ENCODE data around the gene TAOK3.

TAOK3 gene

GRCh38 chr12:118326991-118327390 lies 45.7 kb downstream of the TAOK3 start:
- Histone ChIP-seq H3K4me3 (ENCODE audit: control insufficient read depth in 1 of 7, extremely low read depth in 1 of 7, insufficient read depth in 4 of 7, low read depth in 2 of 7, low read length in 6 of 7) (peak overlapping the region in 2 of 7 experiments; percentile 23 to 25), H3K36me3 (ENCODE audit: control insufficient read depth in 4 of 4, insufficient read depth in 4 of 4, low read length in 3 of 4) (peaks cover 0 to 6% (median 0%) of the 10 kb centered on the region in 4 experiments), H3K27me3 (replicated peaks in 2 of 5; ENCODE audit: control insufficient read depth in 4 of 5, insufficient read depth in 5 of 5, low read length in 4 of 5) (no peaks in the 10 kb centered on the region), H3K4me1 (ENCODE audit: control extremely low read depth in 1 of 4, control insufficient read depth in 4 of 4, insufficient read depth in 4 of 4, low read length in 3 of 4) (peaks cover 23 to 68% (median 48%) of the 10 kb centered on the region in 4 experiments), H3K9me3 (ENCODE audit: control extremely low read depth in 1 of 5, control insufficient read depth in 4 of 5, insufficient read depth in 2 of 5, low read depth in 1 of 5, low read length in 4 of 5) (no peaks in the 10 kb centered on the region), H3K27ac (ENCODE audit: insufficient read depth in 1 of 2, low read depth in 1 of 2, low read length in 2 of 2, poor library complexity in 1 of 2, severe bottlenecking in 2 of 2) (peak overlapping the region in 1 of 2 experiments; percentile 73)
- DNase-seq = no peak
- ChIA-PET POLR2A (no interaction called here), CTCF (interaction anchor here (0.9 kb wide), 1 partner anchor 18 kb away, joined by 4 read pairs; no protein-coding TSS in a partner anchor)

- DNase-seq = no peak
- CTCF ChIA-PET = interaction anchor here (0.6 kb wide), 1 partner anchor 18 kb away, joined by 3 read pairs; no protein-coding TSS in a partner anchor
- H3K4me1 ChIP-seq (ENCODE audit: control extremely low read depth in 1 of 4, control insufficient read depth in 4 of 4, insufficient read depth in 4 of 4, low read length in 3 of 4) = peaks cover 19 to 66% (median 47%) of the 10 kb centered on the region in 4 experiments
- no peak overlapping the region for H3K27ac ChIP-seq (ENCODE audit: insufficient read depth in 1 of 2, low read depth in 1 of 2, low read length in 2 of 2, poor library complexity in 1 of 2, severe bottlenecking in 2 of 2)
- whole genome bisulfite sequencing (ENCODE audit: insufficient coverage) = no CpG with 5 or more reads among the region's 2 CpGs
- H3K4me3 ChIP-seq (ENCODE audit: control insufficient read depth in 1 of 7, extremely low read depth in 1 of 7, insufficient read depth in 4 of 7, low read depth in 2 of 7, low read length in 6 of 7) = no peak overlapping the region
- POLR2A ChIA-PET = no interaction called here
- H3K36me3 ChIP-seq (ENCODE audit: control insufficient read depth in 4 of 4, insufficient read depth in 4 of 4, low read length in 3 of 4) = peaks cover 0 to 6% (median 0%) of the 10 kb centered on the region in 4 experiments
- no peaks in the 10 kb centered on the region for H3K9me3 ChIP-seq (ENCODE audit: control extremely low read depth in 1 of 5, control insufficient read depth in 4 of 5, insufficient read depth in 2 of 5, low read depth in 1 of 5, low read length in 4 of 5)
- no peaks in the 10 kb centered on the region for H3K27me3 ChIP-seq (replicated peaks in 2 of 5; ENCODE audit: control insufficient read depth in 4 of 5, insufficient read depth in 5 of 5, low read length in 4 of 5)
Measured at GRCh38 chr12:118325081-118325480, 47.6 kb downstream of the TAOK3 start.

GRCh38 chr12:118319627-118320026 lies 53.1 kb downstream of the TAOK3 start:
- H3K4me3 ChIP-seq (ENCODE audit: control insufficient read depth in 1 of 7, extremely low read depth in 1 of 7, insufficient read depth in 4 of 7, low read depth in 2 of 7, low read length in 6 of 7) = no peak overlapping the region

GRCh38 chr12:118318744-118319143 lies 54.0 kb downstream of the TAOK3 start:
- H3K27me3 ChIP-seq (replicated peaks in 2 of 5; ENCODE audit: control insufficient read depth in 4 of 5, insufficient read depth in 5 of 5, low read length in 4 of 5) = no peaks in the 10 kb centered on the region
- no peaks in the 10 kb centered on the region for H3K9me3 ChIP-seq (ENCODE audit: control extremely low read depth in 1 of 5, control insufficient read depth in 4 of 5, insufficient read depth in 2 of 5, low read depth in 1 of 5, low read length in 4 of 5)
- POLR2A ChIA-PET = no interaction called here
- H3K4me3 ChIP-seq (ENCODE audit: control insufficient read depth in 1 of 7, extremely low read depth in 1 of 7, insufficient read depth in 4 of 7, low read depth in 2 of 7, low read length in 6 of 7) = no peak overlapping the region
- no peak overlapping the region for H3K27ac ChIP-seq (ENCODE audit: insufficient read depth in 1 of 2, low read depth in 1 of 2, low read length in 2 of 2, poor library complexity in 1 of 2, severe bottlenecking in 2 of 2)
- DNase-seq = no peak
- H3K4me1 ChIP-seq (ENCODE audit: control extremely low read depth in 1 of 4, control insufficient read depth in 4 of 4, insufficient read depth in 4 of 4, low read length in 3 of 4) = peaks cover 18 to 53% (median 30%) of the 10 kb centered on the region in 4 experiments
- CTCF ChIA-PET = interaction anchor here (0.9 to 1.6 kb wide), 6 partner anchors 9 to 39 kb away, joined by 3 to 9 read pairs (median 6); no protein-coding TSS in a partner anchor
- WGBS (ENCODE audit: insufficient coverage) = no CpG with 5 or more reads among the region's 1 CpG
- peaks cover 0 to 5% (median 0%) of the 10 kb centered on the region in 4 experiments for H3K36me3 ChIP-seq (ENCODE audit: control insufficient read depth in 4 of 4, insufficient read depth in 4 of 4, low read length in 3 of 4)

More at GRCh38 chr12:118319627-118320026, 53.1 kb downstream of the TAOK3 start:
- CTCF ChIA-PET = interaction anchor here (0.9 to 1.6 kb wide), 4 partner anchors 8 to 29 kb away, joined by 3 to 9 read pairs (median 6); no protein-coding TSS in a partner anchor
- no peaks in the 10 kb centered on the region for H3K9me3 ChIP-seq (ENCODE audit: control extremely low read depth in 1 of 5, control insufficient read depth in 4 of 5, insufficient read depth in 2 of 5, low read depth in 1 of 5, low read length in 4 of 5)
- POLR2A ChIA-PET = no interaction called here
- WGBS (ENCODE audit: insufficient coverage) = no CpG with 5 or more reads among the region's 3 CpGs
- no peak overlapping the region for H3K27ac ChIP-seq (ENCODE audit: insufficient read depth in 1 of 2, low read depth in 1 of 2, low read length in 2 of 2, poor library complexity in 1 of 2, severe bottlenecking in 2 of 2)
- no peaks in the 10 kb centered on the region for H3K27me3 ChIP-seq (replicated peaks in 2 of 5; ENCODE audit: control insufficient read depth in 4 of 5, insufficient read depth in 5 of 5, low read length in 4 of 5)
- H3K36me3 ChIP-seq (ENCODE audit: control insufficient read depth in 4 of 4, insufficient read depth in 4 of 4, low read length in 3 of 4) = peaks cover 0 to 5% (median 0%) of the 10 kb centered on the region in 4 experiments
- peaks cover 10 to 46% (median 22%) of the 10 kb centered on the region in 4 experiments for H3K4me1 ChIP-seq (ENCODE audit: control extremely low read depth in 1 of 4, control insufficient read depth in 4 of 4, insufficient read depth in 4 of 4, low read length in 3 of 4)
- DNase-seq = no peak

- no peak overlapping the region for H3K4me3 ChIP-seq (ENCODE audit: control insufficient read depth in 1 of 7, extremely low read depth in 1 of 7, insufficient read depth in 4 of 7, low read depth in 2 of 7, low read length in 6 of 7)
- POLR2A ChIA-PET = no interaction called here
- DNase-seq = no peak
- H3K27ac ChIP-seq (ENCODE audit: insufficient read depth in 1 of 2, low read depth in 1 of 2, low read length in 2 of 2, poor library complexity in 1 of 2, severe bottlenecking in 2 of 2) = no peak overlapping the region
- peaks cover 21 to 58% (median 40%) of the 10 kb centered on the region in 4 experiments for H3K4me1 ChIP-seq (ENCODE audit: control extremely low read depth in 1 of 4, control insufficient read depth in 4 of 4, insufficient read depth in 4 of 4, low read length in 3 of 4)
- no peaks in the 10 kb centered on the region for H3K27me3 ChIP-seq (replicated peaks in 2 of 5; ENCODE audit: control insufficient read depth in 4 of 5, insufficient read depth in 5 of 5, low read length in 4 of 5)
- CTCF ChIA-PET = interaction anchor here (0.8 to 1.5 kb wide), 5 partner anchors 12 to 40 kb away, joined by 3 to 6 read pairs (median 5); no protein-coding TSS in a partner anchor
- no CpG with 5 or more reads among the region's 1 CpG for WGBS (ENCODE audit: insufficient coverage)
- peaks cover 0 to 5% (median 0%) of the 10 kb centered on the region in 4 experiments for H3K36me3 ChIP-seq (ENCODE audit: control insufficient read depth in 4 of 4, insufficient read depth in 4 of 4, low read length in 3 of 4)
- no peaks in the 10 kb centered on the region for H3K9me3 ChIP-seq (ENCODE audit: control extremely low read depth in 1 of 5, control insufficient read depth in 4 of 5, insufficient read depth in 2 of 5, low read depth in 1 of 5, low read length in 4 of 5)
Measured at GRCh38 chr12:118317729-118318128, 55.0 kb downstream of the TAOK3 start.

GRCh38 chr12:118315821-118316220 lies 56.9 kb downstream of the TAOK3 start:
- CTCF ChIA-PET = interaction anchor here (1.2 to 2.2 kb wide), 4 partner anchors 16 to 61 kb away, joined by 4 to 9 read pairs (median 5); partner anchors contain the start of gene SUDS3
- H3K27ac ChIP-seq (ENCODE audit: insufficient read depth in 1 of 2, low read depth in 1 of 2, low read length in 2 of 2, poor library complexity in 1 of 2, severe bottlenecking in 2 of 2) = no peak overlapping the region
- peaks cover 27 to 63% (median 42%) of the 10 kb centered on the region in 4 experiments for H3K4me1 ChIP-seq (ENCODE audit: control extremely low read depth in 1 of 4, control insufficient read depth in 4 of 4, insufficient read depth in 4 of 4, low read length in 3 of 4)
- H3K9me3 ChIP-seq (ENCODE audit: control extremely low read depth in 1 of 5, control insufficient read depth in 4 of 5, insufficient read depth in 2 of 5, low read depth in 1 of 5, low read length in 4 of 5) = no peaks in the 10 kb centered on the region
- H3K36me3 ChIP-seq (ENCODE audit: control insufficient read depth in 4 of 4, insufficient read depth in 4 of 4, low read length in 3 of 4) = peaks cover 0 to 5% (median 0%) of the 10 kb centered on the region in 4 experiments
- no peak for DNase-seq
- H3K4me3 ChIP-seq (ENCODE audit: control insufficient read depth in 1 of 7, extremely low read depth in 1 of 7, insufficient read depth in 4 of 7, low read depth in 2 of 7, low read length in 6 of 7) = no peak overlapping the region
- no peaks in the 10 kb centered on the region for H3K27me3 ChIP-seq (replicated peaks in 2 of 5; ENCODE audit: control insufficient read depth in 4 of 5, insufficient read depth in 5 of 5, low read length in 4 of 5)
- POLR2A ChIA-PET = interaction anchor here (0.6 kb wide), 1 partner anchor 32 kb away, joined by 4 read pairs; no protein-coding TSS in a partner anchor

GRCh38 chr12:118312578-118312977 lies 60.1 kb downstream of the TAOK3 start:
- H3K4me3 ChIP-seq (ENCODE audit: control insufficient read depth in 1 of 7, extremely low read depth in 1 of 7, insufficient read depth in 4 of 7, low read depth in 2 of 7, low read length in 6 of 7) = peak overlapping the region in 2 of 7 experiments; percentile 12 to 37
- CTCF ChIA-PET = interaction anchor here (0.9 to 2.8 kb wide), 6 partner anchors 12 to 64 kb away, joined by 3 to 11 read pairs (median 3); partner anchors contain the start of gene SUDS3
- H3K27me3 ChIP-seq (replicated peaks in 2 of 5; ENCODE audit: control insufficient read depth in 4 of 5, insufficient read depth in 5 of 5, low read length in 4 of 5) = no peaks in the 10 kb centered on the region
- DNase-seq = peak in 1 of 3 donors; percentile 45
- peaks cover 29 to 76% (median 55%) of the 10 kb centered on the region in 4 experiments for H3K4me1 ChIP-seq (ENCODE audit: control extremely low read depth in 1 of 4, control insufficient read depth in 4 of 4, insufficient read depth in 4 of 4, low read length in 3 of 4)
- H3K27ac ChIP-seq (ENCODE audit: insufficient read depth in 1 of 2, low read depth in 1 of 2, low read length in 2 of 2, poor library complexity in 1 of 2, severe bottlenecking in 2 of 2) = peak overlapping the region; percentile 51 to 68
- no peaks in the 10 kb centered on the region for H3K9me3 ChIP-seq (ENCODE audit: control extremely low read depth in 1 of 5, control insufficient read depth in 4 of 5, insufficient read depth in 2 of 5, low read depth in 1 of 5, low read length in 4 of 5)
- POLR2A ChIA-PET = no interaction called here
- no peaks in the 10 kb centered on the region for H3K36me3 ChIP-seq (ENCODE audit: control insufficient read depth in 4 of 4, insufficient read depth in 4 of 4, low read length in 3 of 4)
- no CpG with 5 or more reads among the region's 1 CpG for WGBS (ENCODE audit: insufficient coverage)

Measured in common myeloid progenitor, CD34-positive (primary cell).